B cell (primary cell): ENCODE data around the gene GGT6.

Experiments used
- EZH2 ChIP-seq: IDR thresholded peaks from 2 replicates; pipeline ENCODE4 v1.6.1; 2012; ENCODE audit warnings: borderline replicate concordance, low read depth, mild to moderate bottlenecking, moderate library complexity, low read length; ENCODE audit not compliant: insufficient read depth, poor library complexity, severe bottlenecking
- TF ChIP-seq, protein P1 (sequence below): fragments of 200-600 bp; IDR thresholded peaks from one replicate; pipeline ENCODE4 v1.8.0; 2022; ENCODE audit warnings: antibody characterized with exemption, mild to moderate bottlenecking

DNA sequence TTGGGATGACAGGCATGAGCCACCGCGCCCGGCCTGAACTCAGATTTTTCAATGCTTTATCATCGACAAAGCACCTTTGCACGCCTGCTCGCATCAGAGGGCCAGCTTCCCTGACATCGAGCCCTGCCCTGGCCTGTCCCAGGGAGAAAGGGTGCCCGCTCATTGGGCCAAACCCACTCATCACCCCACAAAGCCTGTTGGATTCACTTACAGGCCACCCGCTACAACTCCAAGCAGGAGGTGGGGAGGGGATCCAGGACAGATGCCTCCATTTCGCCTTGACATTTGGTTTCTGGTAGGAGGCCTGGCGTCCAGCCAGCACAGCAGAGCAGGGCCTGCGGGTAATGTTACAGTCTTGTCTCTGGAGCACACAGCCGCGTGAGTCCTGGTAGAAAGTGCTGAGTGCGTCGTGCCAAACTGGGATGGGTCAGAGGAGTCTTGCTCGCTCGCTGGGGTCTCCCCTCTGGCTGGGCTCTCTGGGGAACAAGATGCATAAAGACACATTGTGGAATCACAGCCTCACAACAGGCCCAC is 43.8 kb upstream of the GGT6 start:
- TF ChIP-seq, protein P1, sequence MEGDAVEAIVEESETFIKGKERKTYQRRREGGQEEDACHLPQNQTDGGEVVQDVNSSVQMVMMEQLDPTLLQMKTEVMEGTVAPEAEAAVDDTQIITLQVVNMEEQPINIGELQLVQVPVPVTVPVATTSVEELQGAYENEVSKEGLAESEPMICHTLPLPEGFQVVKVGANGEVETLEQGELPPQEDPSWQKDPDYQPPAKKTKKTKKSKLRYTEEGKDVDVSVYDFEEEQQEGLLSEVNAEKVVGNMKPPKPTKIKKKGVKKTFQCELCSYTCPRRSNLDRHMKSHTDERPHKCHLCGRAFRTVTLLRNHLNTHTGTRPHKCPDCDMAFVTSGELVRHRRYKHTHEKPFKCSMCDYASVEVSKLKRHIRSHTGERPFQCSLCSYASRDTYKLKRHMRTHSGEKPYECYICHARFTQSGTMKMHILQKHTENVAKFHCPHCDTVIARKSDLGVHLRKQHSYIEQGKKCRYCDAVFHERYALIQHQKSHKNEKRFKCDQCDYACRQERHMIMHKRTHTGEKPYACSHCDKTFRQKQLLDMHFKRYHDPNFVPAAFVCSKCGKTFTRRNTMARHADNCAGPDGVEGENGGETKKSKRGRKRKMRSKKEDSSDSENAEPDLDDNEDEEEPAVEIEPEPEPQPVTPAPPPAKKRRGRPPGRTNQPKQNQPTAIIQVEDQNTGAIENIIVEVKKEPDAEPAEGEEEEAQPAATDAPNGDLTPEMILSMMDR: no peak
- no peak for TF ChIP-seq EZH2
